Middle frontal gyrus (tissue), 1 donor: ENCODE results near the gene ZNF423.

Experiments used
- DNase-seq: peaks from one replicate; pipeline ENCODE4 v3.0.0-alpha.2; 2015; ENCODE audit warnings: low spot score; ENCODE audit errors: extremely low spot score

Gene ZNF423

DNA sequence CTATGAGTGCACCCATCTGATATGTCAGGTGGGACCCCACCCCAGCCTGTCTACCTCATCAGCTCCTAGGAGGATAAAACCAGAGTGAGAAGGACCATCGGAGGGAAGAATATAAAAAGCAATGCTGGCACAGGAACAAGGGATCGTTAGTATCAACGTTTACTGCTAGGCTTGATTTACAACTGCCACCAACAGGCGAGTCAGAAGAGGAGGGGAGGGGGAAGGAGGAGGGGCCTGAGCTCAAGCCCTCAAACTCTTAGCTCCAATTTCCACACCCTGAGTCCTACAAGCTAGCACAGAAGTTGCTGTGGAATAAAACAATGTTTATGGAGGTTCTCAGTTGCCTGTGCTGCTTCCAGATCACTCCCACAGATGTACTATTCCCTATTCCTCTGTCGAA, 247.8 kb downstream of the ZNF423 start:
- peak; percentile 6 for DNase-seq

GRCh38 chr16:49605536-49606254, 250.2 kb downstream of the ZNF423 start:
- DNase-seq, result no peak

DNA sequence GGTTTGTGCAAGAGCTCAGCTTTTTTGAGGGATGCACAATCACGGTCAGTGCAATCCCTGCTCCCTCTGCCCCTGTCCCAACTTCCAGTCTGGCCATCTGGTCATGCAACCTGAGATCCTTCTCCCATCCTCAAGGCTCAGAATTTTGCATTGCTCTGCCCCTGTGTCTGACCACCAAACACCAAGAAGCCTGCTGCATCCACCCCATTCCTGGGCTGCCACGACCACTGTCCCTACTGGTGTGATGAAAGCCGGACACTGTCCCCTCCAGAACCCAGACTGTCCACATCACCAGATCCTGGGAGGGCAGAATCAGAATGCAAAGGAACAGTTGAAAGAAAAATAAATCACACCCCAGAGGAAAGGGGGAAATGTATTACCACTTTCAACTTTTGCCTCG, 251.3 kb downstream of the ZNF423 start:
- DNase-seq, result no peak

- no peak for DNase-seq
These were observed 252.0 kb downstream of the ZNF423 start for GRCh38 chr16:49603956-49604355.

- DNase-seq, result no peak
These were observed 253.0 kb downstream of the ZNF423 start for GRCh38 chr16:49602976-49603310.

DNA sequence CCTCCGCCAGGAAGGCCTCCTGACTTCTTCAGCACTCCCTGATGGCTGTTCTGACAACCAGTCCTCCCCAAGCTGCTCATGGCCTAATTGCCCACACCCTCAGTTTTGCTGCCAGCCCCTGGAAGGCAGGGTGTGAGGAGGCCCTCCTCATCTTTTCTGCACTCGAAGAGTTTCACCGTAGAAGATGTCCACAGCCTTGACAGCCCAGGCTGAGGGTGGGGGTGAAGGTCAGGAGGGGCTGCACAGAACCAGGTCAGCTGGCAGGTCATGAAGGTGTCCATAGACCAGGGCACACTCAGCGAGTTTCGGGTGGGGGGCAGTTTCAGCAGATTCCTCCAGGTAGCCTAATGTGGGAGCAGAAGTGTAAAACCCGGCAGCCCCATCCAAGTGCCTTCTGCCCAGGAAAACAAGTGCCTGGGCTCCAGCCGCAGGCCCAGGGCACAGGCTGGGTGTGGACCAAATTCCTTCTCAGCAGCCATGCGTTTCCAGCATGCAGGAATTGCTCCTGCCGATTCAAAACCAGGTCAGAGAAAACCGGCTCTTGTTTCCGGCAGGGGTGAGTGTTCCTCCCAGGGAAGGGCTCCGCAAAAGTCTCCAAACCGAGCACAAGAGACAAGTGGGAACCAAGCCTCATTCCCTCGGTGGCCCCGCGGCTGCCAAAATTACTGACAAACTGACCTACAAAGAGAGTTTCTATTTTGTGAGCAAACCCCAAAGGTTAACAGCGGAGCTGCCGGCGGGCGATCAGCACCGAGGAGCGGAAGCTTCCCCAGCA, 253.5 kb downstream of the ZNF423 start:
- no peak for DNase-seq

DNA sequence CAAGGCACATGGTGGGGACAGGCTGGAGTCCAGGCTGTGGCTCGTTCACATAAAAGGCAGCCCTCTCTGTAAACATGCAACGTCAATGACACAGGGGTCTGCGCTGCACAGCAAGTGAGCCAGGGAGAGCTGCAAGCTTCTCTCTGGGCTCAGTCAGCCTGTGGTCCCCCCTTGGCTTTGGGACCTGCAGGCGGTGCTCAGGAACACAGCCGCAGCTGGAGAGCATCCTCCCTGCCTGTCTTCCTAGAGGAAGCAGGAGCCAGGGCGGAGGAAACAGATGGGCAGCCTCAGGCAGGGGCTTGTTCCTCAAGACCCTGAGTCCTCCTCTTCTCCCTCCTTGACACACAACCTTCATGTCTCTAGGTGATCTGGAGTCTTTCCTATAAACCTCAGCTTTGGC, 254.3 kb downstream of the ZNF423 start:
- no peak for DNase-seq

DNA sequence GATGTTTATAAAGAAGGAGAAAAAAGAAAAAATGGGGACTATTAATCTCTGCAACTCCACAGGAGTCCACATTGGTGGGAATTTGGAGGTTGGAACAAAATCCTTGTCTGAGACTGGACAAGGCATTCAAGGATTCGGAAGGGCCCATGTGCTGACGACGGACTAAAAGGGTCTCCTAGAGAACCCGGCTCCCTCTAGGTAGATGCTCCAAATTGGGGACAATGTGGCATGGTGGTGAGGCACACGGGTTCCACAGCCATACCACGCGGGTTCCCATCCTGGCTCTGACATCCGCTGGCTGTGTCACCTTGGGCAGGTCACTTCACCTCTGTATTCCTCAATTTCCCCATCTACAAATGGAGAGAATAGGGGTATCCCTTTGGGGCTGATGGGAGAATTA, 254.9 kb downstream of the ZNF423 start:
- DNase-seq, result no peak

DNA sequence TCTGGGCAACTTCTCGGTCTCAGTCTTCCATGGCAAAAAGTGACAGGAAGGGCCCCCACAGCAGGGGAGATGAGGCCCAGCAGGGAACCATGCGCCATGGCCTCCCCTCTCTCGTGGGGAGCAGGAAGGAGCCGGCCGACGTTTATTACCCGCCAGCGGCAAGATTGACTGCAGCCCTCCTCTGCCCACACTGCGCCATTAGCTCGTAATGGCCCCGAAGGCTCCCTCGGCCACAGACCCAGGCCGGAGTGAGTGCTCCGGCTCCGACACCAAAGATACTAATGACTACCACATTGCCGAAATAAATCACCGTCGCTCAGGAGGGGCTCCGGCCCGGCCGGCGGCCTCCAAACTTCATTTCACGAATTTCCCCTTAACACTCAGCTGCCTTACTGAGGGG, 255.4 kb downstream of the ZNF423 start:
- no peak for DNase-seq

DNA sequence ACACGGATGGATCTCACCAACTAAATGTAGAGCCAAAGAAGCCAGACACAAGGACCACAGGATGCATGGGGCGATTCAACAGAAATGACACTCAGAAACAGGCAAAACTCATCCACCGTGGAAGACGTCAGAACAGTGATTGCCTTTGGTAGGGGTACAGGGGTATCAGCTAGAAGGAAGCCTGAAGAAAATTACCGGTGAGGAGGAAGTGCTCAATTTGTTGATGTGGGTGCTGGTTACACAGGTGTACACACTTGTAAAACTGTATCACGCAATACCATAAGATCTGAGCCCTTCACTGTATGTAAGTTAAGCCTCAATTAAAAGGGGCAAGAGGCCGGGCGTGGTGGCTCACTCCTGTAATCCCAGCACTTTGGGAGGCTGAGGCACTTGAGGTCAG, 256.2 kb downstream of the ZNF423 start:
- DNase-seq, result no peak

- DNase-seq, result no peak
These were observed 256.6 kb downstream of the ZNF423 start for GRCh38 chr16:49599281-49599680.

- no peak for DNase-seq
These were observed 257.3 kb downstream of the ZNF423 start for GRCh38 chr16:49598383-49599170.

GRCh38 chr16:49597796-49598195, 258.1 kb downstream of the ZNF423 start:
- DNase-seq, result no peak

- no peak for DNase-seq
These were observed 259.1 kb downstream of the ZNF423 start for GRCh38 chr16:49596648-49597291.

DNA sequence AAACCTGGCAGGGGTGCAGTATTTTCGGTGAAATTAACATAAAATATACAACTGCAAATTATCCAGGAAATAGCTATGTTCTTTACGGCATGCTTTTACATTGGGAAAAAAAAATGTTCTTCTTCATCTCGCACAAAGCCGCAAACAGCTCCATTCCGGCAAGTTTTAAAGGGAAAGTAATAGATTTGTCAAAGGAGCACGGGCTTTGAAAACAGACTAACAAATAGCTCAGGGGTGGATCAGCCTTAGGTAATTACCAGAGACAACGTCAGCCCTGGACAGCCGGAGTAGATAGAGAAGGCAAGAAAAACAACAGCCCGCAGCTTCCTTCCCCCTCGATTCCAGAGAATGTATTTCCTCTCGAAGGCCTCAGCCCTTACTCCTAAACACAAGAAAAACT, 259.8 kb downstream of the ZNF423 start:
- DNase-seq, result no peak

GRCh38 chr16:49594685-49595498, 261.0 kb downstream of the ZNF423 start:
- DNase-seq, result no peak

GRCh38 chr16:49594153-49594552, 261.8 kb downstream of the ZNF423 start:
- no peak for DNase-seq

- no peak for DNase-seq
These were observed 262.4 kb downstream of the ZNF423 start for GRCh38 chr16:49593424-49594040.

- no peak for DNase-seq
These were observed 263.1 kb downstream of the ZNF423 start for GRCh38 chr16:49592546-49593423.
